ENCODE results near the gene STIM2. TPM values are rescaled to one million over a fixed set of nuclear protein-coding genes. Genes with fewer than 3 reads are reported as not detected.
"Not testable (repeated sequence)": the region's sequence is repeated elsewhere in the genome, so short reads cannot be mapped to it uniquely, and the experiment has no call there.

STIM2 gene
- polyA plus RNA-seq, 3 donors from 2014 or later: 19.1 to 38.1 (median 24.6) TPM

GRCh38 chr4:27011401-27011800 lies 150.8 kb downstream of the STIM2 start:
- H3K36me3 Mint-ChIP-seq: peaks cover 9 to 20% (median 9%) of the 10 kb centered on the region in 3 donors
- DNase-seq: no peak
- H3K9me3 Mint-ChIP-seq: peaks cover 0 to 2% (median 0%) of the 10 kb centered on the region in 6 donors
- H3K4me1 Mint-ChIP-seq: peaks cover 22 to 42% of the 10 kb centered on the region in 2 donors
- H3K27me3 Mint-ChIP-seq (ENCODE audit: low read depth in 3 of 3): no peaks in the 10 kb centered on the region
- H3K27ac Mint-ChIP-seq: no peak overlapping the region
- H3K4me3 Mint-ChIP-seq: no peak overlapping the region

GRCh38 chr4:27013012-27013411 lies 152.4 kb downstream of the STIM2 start:
- no peak for DNase-seq
- Mint-ChIP-seq H3K4me1 (peaks cover 39 to 58% of the 10 kb centered on the region in 2 donors), H3K27ac (no peak overlapping the region), H3K36me3 (peaks cover 12 to 26% (median 12%) of the 10 kb centered on the region in 3 donors), H3K4me3 (no peak overlapping the region), H3K9me3 (peaks cover 0 to 2% (median 0%) of the 10 kb centered on the region in 6 donors), H3K27me3 (ENCODE audit: low read depth in 3 of 3) (no peaks in the 10 kb centered on the region)

GRCh38 chr4:27016551-27016950 lies 155.9 kb downstream of the STIM2 start:
- peak overlapping the region in 3 of 5 donors; percentile 1 to 12 (median 3) for H3K4me3 Mint-ChIP-seq
- H3K4me1 Mint-ChIP-seq: peaks cover 41 to 58% of the 10 kb centered on the region in 2 donors
- DNase-seq: no peak
- peaks cover 11 to 39% (median 26%) of the 10 kb centered on the region in 3 donors for H3K36me3 Mint-ChIP-seq
- peaks cover 0 to 2% (median 0%) of the 10 kb centered on the region in 6 donors for H3K9me3 Mint-ChIP-seq
- H3K27ac Mint-ChIP-seq: peak overlapping the region; percentile 13 to 77 (median 34)
- H3K27me3 Mint-ChIP-seq (ENCODE audit: low read depth in 3 of 3): peaks cover 0 to 1% (median 0%) of the 10 kb centered on the region in 3 donors

- Mint-ChIP-seq H3K27me3 (ENCODE audit: low read depth in 3 of 3) (peaks cover 0 to 1% (median 0%) of the 10 kb centered on the region in 3 donors), H3K27ac (peak overlapping the region; percentile 58 to 93 (median 78)), H3K4me3 (peak overlapping the region; percentile 44 to 69 (median 50)), H3K9me3 (peaks cover 0 to 2% (median 0%) of the 10 kb centered on the region in 6 donors), H3K4me1 (peaks cover 41 to 52% of the 10 kb centered on the region in 2 donors), H3K36me3 (peaks cover 14 to 43% (median 29%) of the 10 kb centered on the region in 3 donors)
- DNase-seq: no peak
These were observed 157.0 kb downstream of the STIM2 start for GRCh38 chr4:27017623-27018022.

GRCh38 chr4:27018076-27018475 lies 157.4 kb downstream of the STIM2 start:
- Mint-ChIP-seq H3K27me3 (ENCODE audit: low read depth in 3 of 3) (peaks cover 0 to 1% (median 0%) of the 10 kb centered on the region in 3 donors), H3K4me3 (peak overlapping the region; percentile 44 to 69 (median 50)), H3K4me1 (peaks cover 41 to 48% of the 10 kb centered on the region in 2 donors), H3K36me3 (peaks cover 14 to 45% (median 30%) of the 10 kb centered on the region in 3 donors), H3K9me3 (peaks cover 0 to 2% (median 0%) of the 10 kb centered on the region in 6 donors), H3K27ac (peak overlapping the region; percentile 58 to 93 (median 78))
- DNase-seq: peak in 2 of 3 donors; percentile 7 to 18

GRCh38 chr4:27018910-27019309 lies 158.3 kb downstream of the STIM2 start:
- no peak for DNase-seq
- H3K4me3 Mint-ChIP-seq: no peak overlapping the region

GRCh38 chr4:27019766-27020165 lies 159.1 kb downstream of the STIM2 start:
- H3K36me3 Mint-ChIP-seq: peaks cover 19 to 57% (median 41%) of the 10 kb centered on the region in 3 donors
- H3K4me1 Mint-ChIP-seq: peaks cover 37 to 40% of the 10 kb centered on the region in 2 donors
- no peak for DNase-seq
- H3K9me3 Mint-ChIP-seq: peaks cover 0 to 2% (median 0%) of the 10 kb centered on the region in 6 donors
- H3K4me3 Mint-ChIP-seq: no peak overlapping the region
- H3K27me3 Mint-ChIP-seq (ENCODE audit: low read depth in 3 of 3): peaks cover 0 to 4% (median 0%) of the 10 kb centered on the region in 3 donors
- no peak overlapping the region for H3K27ac Mint-ChIP-seq

More at GRCh38 chr4:27018910-27019309, 158.3 kb downstream of the STIM2 start:
- H3K9me3 Mint-ChIP-seq: peaks cover 0 to 2% (median 0%) of the 10 kb centered on the region in 6 donors
- peaks cover 41 to 46% of the 10 kb centered on the region in 2 donors for H3K4me1 Mint-ChIP-seq
- H3K36me3 Mint-ChIP-seq: peaks cover 19 to 52% (median 36%) of the 10 kb centered on the region in 3 donors
- peak overlapping the region in 2 of 6 donors; percentile 58 to 62 for H3K27ac Mint-ChIP-seq
- peaks cover 0 to 4% (median 0%) of the 10 kb centered on the region in 3 donors for H3K27me3 Mint-ChIP-seq (ENCODE audit: low read depth in 3 of 3)

GRCh38 chr4:27020203-27020602 lies 159.6 kb downstream of the STIM2 start:
- DNase-seq: no peak
- Mint-ChIP-seq H3K27ac (no peak overlapping the region), H3K9me3 (peaks cover 0 to 2% (median 0%) of the 10 kb centered on the region in 6 donors), H3K27me3 (ENCODE audit: low read depth in 3 of 3) (peaks cover 0 to 4% (median 0%) of the 10 kb centered on the region in 3 donors), H3K4me1 (peaks cover 33 to 36% of the 10 kb centered on the region in 2 donors), H3K36me3 (peaks cover 19 to 59% (median 41%) of the 10 kb centered on the region in 3 donors), H3K4me3 (no peak overlapping the region)

GRCh38 chr4:27020603-27021002 lies 160.0 kb downstream of the STIM2 start:
- Mint-ChIP-seq H3K36me3 (peaks cover 18 to 59% (median 41%) of the 10 kb centered on the region in 3 donors), H3K27me3 (ENCODE audit: low read depth in 3 of 3) (peaks cover 0 to 4% (median 0%) of the 10 kb centered on the region in 3 donors), H3K4me3 (no peak overlapping the region), H3K4me1 (peaks cover 30 to 32% of the 10 kb centered on the region in 2 donors), H3K27ac (peak overlapping the region in 2 of 6 donors; percentile 3 to 69), H3K9me3 (peaks cover 0 to 2% (median 0%) of the 10 kb centered on the region in 6 donors)
- no peak for DNase-seq

- peaks cover 11 to 45% (median 32%) of the 10 kb centered on the region in 3 donors for H3K36me3 Mint-ChIP-seq
- H3K27me3 Mint-ChIP-seq (ENCODE audit: low read depth in 3 of 3): peaks cover 0 to 7% (median 0%) of the 10 kb centered on the region in 3 donors
- H3K27ac Mint-ChIP-seq: no peak overlapping the region
- H3K4me3 Mint-ChIP-seq: no peak overlapping the region
- peaks cover 7 to 8% of the 10 kb centered on the region in 2 donors for H3K4me1 Mint-ChIP-seq
- H3K9me3 Mint-ChIP-seq: no peaks in the 10 kb centered on the region
- DNase-seq: no peak
These were observed 162.3 kb downstream of the STIM2 start for GRCh38 chr4:27022963-27023362.

GRCh38 chr4:27023366-27023765 lies 162.7 kb downstream of the STIM2 start:
- H3K36me3 Mint-ChIP-seq: peaks cover 11 to 43% (median 30%) of the 10 kb centered on the region in 3 donors
- H3K9me3 Mint-ChIP-seq: no peaks in the 10 kb centered on the region
- no peak for DNase-seq
- peaks cover 0 to 8% (median 0%) of the 10 kb centered on the region in 3 donors for H3K27me3 Mint-ChIP-seq (ENCODE audit: low read depth in 3 of 3)
- H3K4me1 Mint-ChIP-seq: peaks cover 3 to 4% of the 10 kb centered on the region in 2 donors
- H3K4me3 Mint-ChIP-seq: no peak overlapping the region
- H3K27ac Mint-ChIP-seq: no peak overlapping the region

- peaks cover 0 to 5% of the 10 kb centered on the region in 2 donors for H3K4me1 Mint-ChIP-seq
- H3K9me3 Mint-ChIP-seq: no peaks in the 10 kb centered on the region
- peak overlapping the region in 2 of 6 donors; percentile 2 to 15 for H3K27ac Mint-ChIP-seq
- H3K36me3 Mint-ChIP-seq: peaks cover 11 to 38% (median 27%) of the 10 kb centered on the region in 3 donors
- DNase-seq: no peak
- peaks cover 0 to 8% (median 0%) of the 10 kb centered on the region in 3 donors for H3K27me3 Mint-ChIP-seq (ENCODE audit: low read depth in 3 of 3)
- no peak overlapping the region for H3K4me3 Mint-ChIP-seq
These were observed 164.2 kb downstream of the STIM2 start for GRCh38 chr4:27024805-27025204.

GRCh38 chr4:27027428-27027827 lies 166.8 kb downstream of the STIM2 start:
- no peak for DNase-seq
- Mint-ChIP-seq H3K4me3 (no peak overlapping the region), H3K27me3 (ENCODE audit: low read depth in 3 of 3) (peaks cover 0 to 8% (median 2%) of the 10 kb centered on the region in 3 donors), H3K36me3 (peaks cover 5 to 18% (median 12%) of the 10 kb centered on the region in 3 donors), H3K9me3 (peaks cover 0 to 2% (median 0%) of the 10 kb centered on the region in 6 donors), H3K4me1 (peaks cover 0 to 7% of the 10 kb centered on the region in 2 donors), H3K27ac (peak overlapping the region in 5 of 6 donors; percentile 8 to 66 (median 27))

GRCh38 chr4:27035127-27035526 lies 174.5 kb downstream of the STIM2 start:
- not testable (repeated sequence) for H3K27ac Mint-ChIP-seq, DNase-seq, H3K9me3 Mint-ChIP-seq, H3K4me3 Mint-ChIP-seq, H3K4me1 Mint-ChIP-seq, H3K36me3 Mint-ChIP-seq
- peaks cover 2 to 22% (median 11%) of the 10 kb centered on the region in 3 donors for H3K27me3 Mint-ChIP-seq (ENCODE audit: low read depth in 3 of 3)
